GM19328 (cell line): ENCODE measurements around the gene COL18A1.

Source experiments
- ATAC-seq: cut with Tn5 transposase; IDR thresholded peaks from one replicate; pipeline ENCODE4 v1.9.1; 2021; ENCODE audit warnings: mild to moderate bottlenecking, moderate library complexity; ENCODE audit not compliant: unreplicated experiment

COL18A1 gene

GRCh38 chr21:45452696-45453307 is 47.8 kb downstream of the COL18A1 start:
- ATAC-seq: no peak

- ATAC-seq: no peak
Measured at GRCh38 chr21:45453308-45453950, 48.5 kb downstream of the COL18A1 start.

- no peak for ATAC-seq
Measured at GRCh38 chr21:45454060-45454925, 49.3 kb downstream of the COL18A1 start.

DNA sequence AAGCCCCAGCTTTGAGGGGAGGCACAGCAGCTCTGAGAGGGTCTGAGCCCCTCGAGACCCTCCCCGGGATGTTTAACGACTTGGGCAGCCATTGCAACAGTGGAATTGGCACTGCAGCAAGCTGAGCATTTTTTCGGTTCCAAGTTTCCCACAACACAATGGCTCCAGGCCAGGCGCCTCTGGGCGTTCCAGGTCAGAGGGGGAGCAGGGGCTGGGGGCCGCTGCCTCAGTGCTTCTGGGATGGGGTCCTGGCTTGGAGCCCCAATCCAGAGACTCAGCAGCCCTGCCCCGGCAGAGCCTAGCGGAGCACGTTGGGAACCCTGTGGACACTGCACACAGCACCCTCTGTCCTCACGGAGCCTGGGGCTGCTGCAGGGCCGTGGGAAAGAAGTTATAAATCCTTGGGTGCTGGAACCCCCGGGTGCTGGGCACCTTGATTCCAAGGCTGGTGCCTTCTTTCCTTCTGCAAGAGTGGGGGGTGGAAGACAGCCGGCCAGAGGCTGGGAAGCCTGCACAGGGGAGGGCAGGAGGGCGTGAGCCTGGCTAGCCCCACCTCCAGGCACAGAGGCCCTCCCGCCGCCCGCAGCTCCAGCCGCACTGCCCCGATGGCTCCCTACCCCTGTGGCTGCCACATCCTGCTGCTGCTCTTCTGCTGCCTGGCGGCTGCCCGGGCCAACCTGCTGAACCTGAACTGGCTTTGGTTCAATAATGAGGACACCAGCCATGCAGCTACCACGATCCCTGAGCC is 50.1 kb downstream of the COL18A1 start:
- ATAC-seq: no peak

DNA sequence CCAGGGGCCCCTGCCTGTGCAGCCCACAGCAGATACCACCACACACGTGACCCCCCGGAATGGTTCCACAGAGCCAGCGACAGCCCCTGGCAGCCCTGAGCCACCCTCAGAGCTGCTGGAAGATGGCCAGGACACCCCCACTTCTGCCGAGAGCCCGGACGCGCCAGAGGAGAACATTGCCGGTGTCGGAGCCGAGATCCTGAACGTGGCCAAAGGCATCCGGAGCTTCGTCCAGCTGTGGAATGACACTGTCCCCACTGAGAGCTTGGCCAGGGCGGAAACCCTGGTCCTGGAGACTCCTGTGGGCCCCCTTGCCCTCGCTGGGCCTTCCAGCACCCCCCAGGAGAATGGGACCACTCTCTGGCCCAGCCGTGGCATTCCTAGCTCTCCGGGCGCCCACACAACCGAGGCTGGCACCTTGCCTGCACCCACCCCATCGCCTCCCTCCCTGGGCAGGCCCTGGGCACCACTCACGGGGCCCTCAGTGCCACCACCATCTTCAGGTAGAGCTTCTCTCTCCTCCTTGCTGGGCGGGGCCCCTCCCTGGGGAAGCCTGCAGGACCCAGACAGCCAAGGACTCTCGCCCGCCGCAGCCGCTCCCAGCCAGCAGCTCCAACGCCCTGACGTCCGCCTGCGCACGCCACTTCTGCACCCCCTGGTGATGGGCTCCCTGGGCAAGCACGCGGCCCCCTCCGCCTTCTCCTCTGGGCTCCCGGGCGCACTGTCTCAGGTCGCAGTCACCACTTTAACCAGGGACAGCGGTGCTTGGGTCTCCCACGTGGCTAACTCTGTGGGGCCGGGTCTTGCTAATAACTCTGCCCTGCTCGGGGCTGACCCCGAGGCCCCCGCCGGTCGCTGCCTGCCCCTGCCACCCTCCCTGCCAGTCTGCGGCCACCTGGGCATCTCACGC is 51.0 kb downstream of the COL18A1 start:
- ATAC-seq: no peak

DNA sequence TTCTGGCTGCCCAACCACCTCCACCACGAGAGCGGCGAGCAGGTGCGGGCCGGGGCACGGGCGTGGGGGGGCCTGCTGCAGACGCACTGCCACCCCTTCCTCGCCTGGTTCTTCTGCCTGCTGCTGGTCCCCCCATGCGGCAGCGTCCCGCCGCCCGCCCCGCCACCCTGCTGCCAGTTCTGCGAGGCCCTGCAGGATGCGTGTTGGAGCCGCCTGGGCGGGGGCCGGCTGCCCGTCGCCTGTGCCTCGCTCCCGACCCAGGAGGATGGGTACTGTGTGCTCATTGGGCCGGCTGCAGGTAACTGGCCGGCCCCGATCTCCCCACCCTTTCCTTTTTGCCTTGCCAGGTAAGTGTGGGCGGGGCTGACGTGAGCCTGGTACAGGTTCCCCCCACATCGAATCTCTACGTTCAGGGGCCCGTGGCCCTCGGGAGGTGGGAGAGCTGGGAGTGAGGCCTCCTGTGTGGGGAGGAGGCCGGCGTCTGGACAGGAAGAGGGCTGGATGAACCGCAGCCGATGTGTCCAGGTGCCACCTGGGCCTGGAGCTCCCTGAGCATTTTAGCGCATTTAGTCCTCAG is 51.7 kb downstream of the COL18A1 start:
- ATAC-seq: no peak

DNA sequence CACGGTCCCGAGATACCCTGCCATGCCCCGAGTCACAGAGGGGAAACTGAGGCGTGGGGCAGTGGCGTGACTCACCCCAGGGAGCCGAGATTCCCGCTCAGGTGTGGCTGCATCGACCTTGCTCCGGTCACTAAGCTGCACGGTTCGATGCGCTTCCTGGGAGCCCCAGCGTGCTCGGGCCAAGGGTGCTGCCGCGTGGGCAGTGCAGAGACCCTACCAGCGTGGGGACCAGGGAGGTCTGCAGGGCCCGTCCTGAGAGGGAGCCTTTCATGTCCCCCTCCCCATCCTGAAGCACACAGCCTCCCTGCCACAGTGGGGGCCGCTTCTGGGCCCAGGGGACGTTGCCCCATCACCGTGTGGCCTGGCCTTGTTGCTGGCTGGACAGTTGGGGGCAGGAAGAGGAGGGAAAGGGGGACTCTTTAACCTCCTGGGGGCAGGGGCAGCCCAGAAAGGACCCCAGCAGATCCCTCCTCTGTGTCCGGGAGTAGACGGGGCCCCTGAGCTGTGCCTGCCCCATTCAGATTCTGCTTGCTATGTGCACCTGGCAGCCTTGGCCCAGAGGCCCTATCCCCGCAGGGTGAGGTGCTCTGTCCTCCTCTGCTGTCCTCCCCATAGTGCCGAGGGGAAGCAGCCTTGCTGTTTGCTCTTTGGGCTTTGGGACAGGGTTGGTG is 52.3 kb downstream of the COL18A1 start:
- no peak for ATAC-seq

- ATAC-seq: no peak
Measured at GRCh38 chr21:45457832-45458172, 52.8 kb downstream of the COL18A1 start.

DNA sequence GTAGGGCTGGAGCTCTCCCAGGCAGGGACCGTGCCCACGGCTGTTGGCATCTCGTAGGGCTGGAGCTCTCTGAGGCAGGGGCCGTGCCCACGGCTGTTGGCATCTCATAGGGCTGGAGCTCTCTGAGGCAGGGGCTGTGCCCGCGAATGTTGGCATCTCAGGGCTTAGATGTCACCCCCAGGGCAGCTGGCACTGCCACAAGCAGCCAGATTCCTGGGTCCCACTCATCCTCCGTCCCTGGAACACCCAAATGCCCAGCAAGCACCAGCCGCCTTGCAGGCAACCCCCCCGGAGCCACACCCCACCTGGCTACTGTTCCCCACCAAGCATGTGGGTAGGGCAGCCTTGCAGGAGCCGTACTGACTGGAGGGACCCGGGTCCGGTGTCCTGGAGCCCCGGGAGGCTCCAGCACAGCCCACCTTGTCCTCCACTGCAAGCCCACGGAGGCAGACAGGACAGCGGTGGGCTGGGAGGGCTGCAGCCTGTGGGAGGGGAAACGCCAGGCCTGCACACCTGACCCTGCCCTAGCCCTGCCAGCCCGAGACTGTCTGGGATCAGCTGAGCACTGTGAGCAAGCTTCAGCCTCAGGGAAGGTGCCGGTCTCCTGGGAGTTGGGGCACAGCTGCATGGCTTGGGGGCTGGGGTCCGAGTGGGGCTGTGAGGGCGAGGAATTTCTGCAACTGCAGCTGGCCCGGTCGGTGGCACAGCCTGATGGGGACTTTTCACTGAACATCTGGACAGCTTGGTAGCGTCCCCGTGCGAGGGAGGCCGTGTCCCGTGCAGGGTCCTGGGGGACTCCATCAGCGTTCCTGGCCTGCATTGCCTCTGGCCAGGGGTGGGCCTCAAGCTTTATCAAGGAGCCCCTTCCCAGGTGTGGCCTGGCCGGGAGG is 53.6 kb downstream of the COL18A1 start:
- no peak for ATAC-seq

DNA sequence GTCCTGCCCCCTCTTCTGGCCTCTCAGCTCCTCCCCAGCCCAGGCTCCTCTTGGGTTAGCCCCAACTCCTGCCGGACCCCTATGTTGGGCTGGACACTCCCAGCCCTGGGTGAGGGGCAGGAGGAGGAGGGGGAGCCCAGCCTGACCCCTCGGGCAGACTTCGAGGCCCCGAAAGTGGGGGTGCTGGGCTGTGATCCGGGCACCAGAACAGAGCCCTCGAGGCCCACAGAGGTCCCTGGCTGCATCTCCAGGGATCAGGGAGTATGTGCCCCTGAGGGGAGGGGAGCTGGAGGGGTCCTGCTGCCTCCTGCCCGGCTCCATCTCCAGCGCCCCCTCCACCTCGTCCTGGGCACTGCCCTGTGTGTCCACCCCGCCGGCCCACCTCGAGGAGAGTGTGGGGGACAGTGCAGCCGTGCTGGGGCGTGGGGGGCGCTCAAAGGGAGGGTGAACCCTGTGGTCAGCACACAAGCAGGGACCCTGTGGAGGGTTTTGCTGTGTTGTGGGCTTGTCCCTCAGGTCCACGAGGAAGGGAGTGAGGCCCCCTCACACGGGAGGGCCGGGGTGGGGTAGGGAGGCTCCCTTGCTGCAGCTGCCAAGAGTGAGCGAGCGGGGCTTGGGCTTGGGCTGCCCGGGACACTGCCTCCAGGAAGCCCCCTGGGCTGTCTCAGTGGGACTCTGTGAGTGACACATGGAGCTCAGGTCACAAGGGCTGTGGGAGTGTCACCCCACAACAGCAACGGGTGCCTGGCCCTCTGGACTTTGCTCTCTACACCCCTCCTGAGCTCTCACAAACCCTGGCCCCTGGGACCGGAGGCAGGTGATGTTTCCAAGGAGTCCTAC is 54.4 kb downstream of the COL18A1 start:
- ATAC-seq: no peak

GRCh38 chr21:45460011-45460565 is 55.1 kb downstream of the COL18A1 start:
- ATAC-seq: no peak

DNA sequence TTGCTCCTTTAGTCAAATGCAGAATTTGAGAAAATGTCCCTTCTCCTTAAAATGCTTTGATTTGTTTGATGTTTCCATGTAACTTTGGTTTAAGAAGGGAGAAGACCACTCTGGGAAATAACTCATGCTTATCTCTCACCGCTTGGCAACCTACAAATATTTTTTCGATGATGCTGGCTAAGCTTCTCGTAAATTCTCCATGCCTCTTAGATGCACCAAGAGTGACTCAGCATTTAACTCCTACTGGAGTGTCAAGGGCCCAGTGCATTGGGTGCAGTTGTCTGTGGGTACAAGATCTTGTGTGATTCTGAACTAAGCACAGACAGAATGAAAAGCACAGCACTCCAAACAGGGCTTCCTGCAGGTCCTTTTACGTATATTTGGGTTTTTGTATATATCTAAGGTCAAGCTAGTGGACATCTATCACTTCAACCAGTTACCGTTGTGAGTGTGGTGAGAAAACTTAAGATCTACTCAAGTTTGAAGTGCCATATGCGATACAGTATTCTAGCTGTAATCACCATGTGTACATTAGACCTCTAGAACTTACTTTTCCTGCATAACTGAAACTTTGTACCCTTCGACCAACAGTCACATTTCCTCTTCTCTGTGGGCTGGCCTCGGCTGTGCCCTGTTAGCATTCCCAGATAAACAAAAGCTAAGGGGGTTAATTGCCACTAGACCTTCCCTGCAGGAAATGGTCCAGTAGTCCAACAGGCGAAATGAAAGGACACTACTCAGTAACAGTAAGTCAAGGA is 55.8 kb downstream of the COL18A1 start:
- ATAC-seq: no peak

- no peak for ATAC-seq
Measured at GRCh38 chr21:45461369-45461750, 56.4 kb downstream of the COL18A1 start.

- ATAC-seq: no peak
Measured at GRCh38 chr21:45461806-45462341, 56.9 kb downstream of the COL18A1 start.

DNA sequence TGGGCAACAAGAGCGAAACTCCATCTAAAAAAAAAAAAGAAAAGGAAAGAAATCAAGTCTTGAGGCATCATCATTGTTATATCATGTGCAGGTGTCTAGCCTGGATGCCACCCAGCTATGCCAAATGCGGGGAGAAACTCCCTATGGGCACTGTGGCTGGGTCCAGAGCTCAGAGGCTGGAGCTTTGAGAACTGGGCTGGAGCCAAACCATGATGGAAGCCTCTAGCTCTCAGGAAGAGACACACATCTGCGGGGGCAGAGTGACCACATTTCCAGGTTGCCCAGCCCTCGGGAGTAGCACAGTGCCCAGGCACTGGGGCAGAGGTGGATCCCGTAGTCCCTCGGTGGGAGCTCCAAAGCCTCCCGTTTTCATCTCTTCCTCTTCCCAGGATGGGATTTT is 58.9 kb downstream of the COL18A1 start:
- ATAC-seq: no peak

GRCh38 chr21:45464309-45464708 is 59.3 kb downstream of the COL18A1 start:
- no peak for ATAC-seq
